Lung (tissue), 12 donors: ENCODE results near the gene SPEF1. TPM values are rescaled to one million over a fixed set of nuclear protein-coding genes. Genes with fewer than 3 reads are reported as not detected.

Source experiments
- ATAC-seq: fragments of 200-7000 bp; cut with Tn5 transposase; one replicate; pipeline ENCODE4 v1.9.1; 2020; ENCODE audit warnings: moderate number of reproducible peaks; ENCODE audit not compliant: insufficient read depth, low FRiP score
- DNase-seq, 3 donors: peaks; one replicate each; pipeline ENCODE4 v3.0.0-alpha.2; 2013 to 2017
- H3K27ac ChIP-seq, 2 donors: one replicate each; pipeline ENCODE4 v1.5.1; 2013; ENCODE audit warnings: mild to moderate bottlenecking in 2 of 2, moderate library complexity in 2 of 2, control low read depth in 1 of 2, inconsistent platforms in 1 of 2, low read depth in 1 of 2, low read length in 1 of 2
- H3K27me3 ChIP-seq, 3 donors: one replicate each; pipeline ENCODE4 v1.5.1; 2013; ENCODE audit warnings: low read length in 2 of 3; ENCODE audit not compliant: control insufficient read depth in 3 of 3, insufficient read depth in 3 of 3
- H3K36me3 ChIP-seq, 4 donors: one replicate each; pipeline ENCODE4 v1.5.1; 2013; ENCODE audit warnings: low read length in 4 of 4, mild to moderate bottlenecking in 1 of 4, moderate library complexity in 1 of 4; ENCODE audit not compliant: control insufficient read depth in 4 of 4, insufficient read depth in 4 of 4
- H3K4me1 ChIP-seq, 5 donors: one replicate each; pipeline ENCODE4 v1.5.1; 2013; ENCODE audit warnings: low read length in 5 of 5, mild to moderate bottlenecking in 2 of 5, moderate library complexity in 1 of 5; ENCODE audit not compliant: control insufficient read depth in 5 of 5, insufficient read depth in 5 of 5
- H3K4me3 ChIP-seq: one replicate; pipeline ENCODE4 v1.5.1; 2013; ENCODE audit warnings: mild to moderate bottlenecking, control low read depth, moderate library complexity
- H3K9ac ChIP-seq, 2 donors: one replicate each; pipeline ENCODE4 v1.5.1; 2013; ENCODE audit warnings: low read length in 2 of 2, control low read depth in 1 of 2; ENCODE audit not compliant: insufficient read depth in 1 of 2
- H3K9me3 ChIP-seq, 4 donors: one replicate each; pipeline ENCODE4 v1.5.1; 2013; ENCODE audit warnings: low read length in 3 of 4, mild to moderate bottlenecking in 1 of 4, moderate library complexity in 1 of 4; ENCODE audit not compliant: control insufficient read depth in 4 of 4, insufficient read depth in 3 of 4
- CTCF ChIP-seq: IDR thresholded peaks from 2 replicates; pipeline ENCODE4 v1.5.1; 2012; ENCODE audit warnings: mild to moderate bottlenecking; ENCODE audit errors: control extremely low read depth, extremely low read depth
- WGBS, 2 donors: extraction: QIAGEN DNeasy Blood & Tissue Kit; methylation state at CpG; one replicate each; pipeline ENCODE4 v1.1.7; 2013; 5-methylcytosine and 5-hydroxymethylcytosine counted together
- polyA plus RNA-seq, 2 donors: library from polyadenylated mRNA; stranded (reverse); fragments of 200-250 nt; gene quantifications; one replicate each; pipeline ENCODE4 v1.2.1, GENCODE V29; 2013
- total RNA-seq, 2 donors: library from RNA; depleted of rRNA in 1 of 2; stranded (reverse); fragments of >200 nt in 1 of 2; gene quantifications; one replicate each; pipeline ENCODE4 v1.2.1, GENCODE V29; 2014 to 2021
- donor health status: control.
- donor health status: control.
- donor health status: Bipolar disorder and iron deficiency.
- donor health status: healthy.
- donor health status: DM: yes; HTN: yes; CAD: no.

The SPEF1 gene
- total and polyA plus RNA-seq, 4 donors: 9.6 to 15.5 (median 11.8) TPM

- ATAC-seq: no peak
- H3K9me3 ChIP-seq: no peaks in the 10 kb centered on the region
- H3K27me3 ChIP-seq: no peaks in the 10 kb centered on the region
- H3K36me3 ChIP-seq: no peaks in the 10 kb centered on the region
- peaks cover 5 to 44% (median 22%) of the 10 kb centered on the region in 5 donors for H3K4me1 ChIP-seq
- WGBS, 2 donors: 89 to 93% methylated on average over 9 to 12 of the region's 12 CpGs
- TF ChIP-seq CTCF: no peak
- H3K9ac ChIP-seq: no peak overlapping the region
- H3K4me3 ChIP-seq: no peak overlapping the region
- no peak for DNase-seq
- no peak overlapping the region for H3K27ac ChIP-seq
These were observed 32.8 kb upstream of the SPEF1 start for GRCh38 chr20:3813848-3814581.

GRCh38 chr20:3812975-3813847 lies 32.0 kb upstream of the SPEF1 start:
- ATAC-seq (no peak), DNase-seq (no peak)
- no peak overlapping the region for H3K9ac ChIP-seq

GRCh38 chr20:3812259-3812681 lies 31.0 kb upstream of the SPEF1 start:
- Histone ChIP-seq H3K27me3 (no peaks in the 10 kb centered on the region), H3K4me1 (peaks cover 9 to 51% (median 20%) of the 10 kb centered on the region in 5 donors), H3K9ac (peak overlapping the region in 1 of 2 donors; percentile 20), H3K36me3 (no peaks in the 10 kb centered on the region), H3K4me3 (no peak overlapping the region), H3K27ac (peak overlapping the region; percentile 75 to 94), H3K9me3 (no peaks in the 10 kb centered on the region)
- TF ChIP-seq CTCF: no peak
- 88 to 90% methylated on average over 8 to 9 of the region's 9 CpGs for WGBS, 2 donors
- DNase-seq (no peak), ATAC-seq (no peak)

More at GRCh38 chr20:3812975-3813847, 32.0 kb upstream of the SPEF1 start:
- Histone ChIP-seq H3K9me3 (no peaks in the 10 kb centered on the region), H3K4me1 (peaks cover 5 to 45% (median 15%) of the 10 kb centered on the region in 5 donors), H3K27ac (peak overlapping the region in 1 of 2 donors; percentile 61), H3K36me3 (no peaks in the 10 kb centered on the region), H3K27me3 (no peaks in the 10 kb centered on the region), H3K4me3 (no peak overlapping the region)
- no peak for TF ChIP-seq CTCF
- 73 to 87% methylated on average over 8 of the region's 8 CpGs for WGBS, 2 donors
